GM12878 (cell line): ENCODE results near the gene GGCX. TPM values are rescaled to one million over a fixed set of nuclear protein-coding genes. Genes with fewer than 3 reads are reported as not detected.
A peak's percentile ranks its signal among the peaks of the same experiment; 100 is the strongest.

ENCODE experiments used
- ATAC-seq: fragments of 200-7000 bp; cut with Tn5 transposase; 3 replicates; pipeline ENCODE4 v1.9.1; 2020; ENCODE audit warnings: mild to moderate bottlenecking, moderate library complexity
- BruUV-seq: library from RNA; stranded (reverse); fragments of 400-500 nt; replicated peaks from 2 replicates; lab custom pipeline; 2021; lab: Mats Ljungman, UMichigan
- CTCF ChIA-PET: fragments of 300-600 bp; sonication (Branson Sonifier 250); formaldehyde crosslinking; extraction: SDS; loops from one replicate; lab custom pipeline; 2021; ENCODE audit warnings: inconsistent platforms; lab: Yijun Ruan, JAX
- POLR2A ChIA-PET: fragments of 350-600 bp; formaldehyde crosslinking; extraction: SDS; loops from one replicate; lab custom pipeline; 2021; ENCODE audit warnings: inconsistent platforms; lab: Charles Lee
- RAD21 ChIA-PET: fragments of 300-600 bp; sonication (Branson Sonifier 250); formaldehyde crosslinking; loops from one replicate; lab custom pipeline; 2023; ENCODE audit warnings: antibody characterized with exemption; ENCODE audit not compliant: unreplicated experiment; lab: Charles Lee
- SMC1A ChIA-PET: fragments of 300-600 bp; sonication (Branson Sonifier 250); formaldehyde crosslinking; loops from one replicate; lab custom pipeline; 2023; ENCODE audit not compliant: unreplicated experiment, uncharacterized antibody; lab: Charles Lee
- DNase-seq: peaks from one replicate; pipeline ENCODE4 v3.0.0-alpha.2; 2011; ENCODE audit warnings: low read depth, low spot score
- FAIRE-seq: peaks from 3 replicates; lab custom pipeline; 2011; peaks lifted over from hg19 to GRCh38; lab: Jason Lieb, UNC
- H2AFZ ChIP-seq: 2 replicates; pipeline ENCODE4 v1.6.0; 2011; ENCODE audit warnings: low read depth, low read length, control low read depth; ENCODE audit not compliant: control insufficient read depth
- H3K27ac ChIP-seq: 2 replicates; pipeline ENCODE4 v1.5.1; 2011; ENCODE audit warnings: control low read depth; ENCODE audit not compliant: control insufficient read depth, insufficient read depth
- H3K27me3 ChIP-seq, 2 experiments: replicated peaks in 1 of 2; 2 replicates each; pipeline versions ENCODE4 v1.6.0 to v1.6.1; 2011; ENCODE audit warnings: low read length in 1 of 2; ENCODE audit not compliant: control insufficient read depth in 2 of 2, insufficient read depth in 2 of 2
- H3K36me3 ChIP-seq, 2 experiments: 2 replicates each; pipeline ENCODE4 v1.5.1; 2011; ENCODE audit warnings: low read length in 1 of 2; ENCODE audit not compliant: control insufficient read depth in 2 of 2, insufficient read depth in 2 of 2
- H3K4me1 ChIP-seq: 2 replicates; pipeline ENCODE4 v1.6.1; 2011; ENCODE audit warnings: mild to moderate bottlenecking, low read length, moderate library complexity, mixed read lengths; ENCODE audit not compliant: control insufficient read depth, insufficient read depth
- H3K4me2 ChIP-seq: 2 replicates; pipeline ENCODE4 v1.6.0; 2011; ENCODE audit warnings: control low read depth; ENCODE audit not compliant: control insufficient read depth, insufficient read depth
- H3K4me3 ChIP-seq: fragments of 200-600 bp; sonication (generic); 2 replicates; pipeline ENCODE4 v1.5.1; 2016
- H3K79me2 ChIP-seq: 2 replicates; pipeline ENCODE4 v1.6.0; 2011; ENCODE audit warnings: low read length; ENCODE audit not compliant: control insufficient read depth, insufficient read depth
- H3K9ac ChIP-seq: 2 replicates; pipeline ENCODE4 v1.8.0; 2011; ENCODE audit warnings: low read length, control low read depth, mixed read lengths; ENCODE audit not compliant: control insufficient read depth, insufficient read depth
- H3K9me3 ChIP-seq: replicated peaks from 3 replicates; pipeline ENCODE4 v1.5.1; 2011; ENCODE audit warnings: mild to moderate bottlenecking, low read length; ENCODE audit not compliant: control insufficient read depth, insufficient read depth
- H4K20me1 ChIP-seq: 2 replicates; pipeline ENCODE4 v1.6.0; 2011; ENCODE audit not compliant: control insufficient read depth, insufficient read depth
- ASH2L ChIP-seq: fragments of 300-600, 200-600 bp; sonication (generic); IDR thresholded peaks from 2 replicates; pipeline ENCODE4 v1.6.1; 2017; ENCODE audit warnings: low read depth, mild to moderate bottlenecking, borderline replicate concordance
- CREB1 ChIP-seq: IDR thresholded peaks from 2 replicates; pipeline ENCODE4 v1.6.1; 2012; ENCODE audit warnings: low read depth, mild to moderate bottlenecking, inconsistent platforms
- CTCF ChIP-seq, 3 experiments: IDR thresholded peaks in 2 of 3; conservative IDR thresholded peaks in 1 of 3; 2 replicates each; pipeline ENCODE4 v1.5.1; 2011; ENCODE audit warnings: low read depth in 3 of 3, low read length in 3 of 3, mild to moderate bottlenecking in 3 of 3, control low read depth in 2 of 3, moderate library complexity in 2 of 3, inconsistent platforms in 1 of 3, mixed read lengths in 1 of 3; ENCODE audit not compliant: control insufficient read depth in 2 of 3, insufficient read depth in 1 of 3; ENCODE audit errors: extremely low read depth in 1 of 3
- FOS ChIP-seq: IDR thresholded peaks from 3 replicates; pipeline ENCODE4 v1.6.1; 2011; ENCODE audit warnings: borderline replicate concordance; ENCODE audit not compliant: insufficient read length; ENCODE audit errors: extremely low read depth
- FOXK2 ChIP-seq: fragments of 450-650 bp; IDR thresholded peaks from 2 replicates; pipeline ENCODE4 v1.6.1; 2017; ENCODE audit warnings: mild to moderate bottlenecking, moderate library complexity
- KAT2A ChIP-seq: conservative IDR thresholded peaks from 2 replicates; pipeline ENCODE4 v1.6.1; 2011; ENCODE audit warnings: low read depth, low read length; ENCODE audit not compliant: control insufficient read depth
- MTA2 ChIP-seq: fragments of 450-650 bp; IDR thresholded peaks from 2 replicates; pipeline ENCODE4 v1.6.1; 2016; ENCODE audit warnings: low read depth, mild to moderate bottlenecking, moderate library complexity
- NFYB ChIP-seq: IDR thresholded peaks from 2 replicates; pipeline ENCODE4 v1.6.1; 2011; ENCODE audit warnings: low read depth, mild to moderate bottlenecking, low read length, improper control_type of control experiment, moderate library complexity; ENCODE audit not compliant: insufficient read depth
- NR2C2 ChIP-seq: IDR thresholded peaks from 2 replicates; pipeline ENCODE4 v1.6.1; 2011; ENCODE audit warnings: borderline replicate concordance, low read depth; ENCODE audit not compliant: control insufficient read depth, insufficient read length
- PAX5 ChIP-seq: IDR thresholded peaks from 2 replicates; pipeline ENCODE4 v1.6.1; 2011; ENCODE audit warnings: low read depth, low read length, borderline replicate concordance
- SKIL ChIP-seq: fragments of 450-650 bp; IDR thresholded peaks from 2 replicates; pipeline ENCODE4 v1.6.1; 2017; ENCODE audit warnings: mild to moderate bottlenecking, low read depth, inconsistent platforms; ENCODE audit not compliant: poor library complexity, severe bottlenecking
- SPI1 ChIP-seq: IDR thresholded peaks from 2 replicates; pipeline ENCODE4 v1.6.1; 2011; ENCODE audit warnings: low read depth, mild to moderate bottlenecking, low read length, moderate library complexity, borderline replicate concordance; ENCODE audit not compliant: insufficient read depth
- SREBF1 ChIP-seq: IDR thresholded peaks from 2 replicates; pipeline ENCODE4 v1.6.1; 2012; ENCODE audit warnings: mild to moderate bottlenecking, low read length
- TBL1XR1 ChIP-seq: IDR thresholded peaks from 2 replicates; pipeline ENCODE4 v1.6.1; 2012; ENCODE audit warnings: low read depth, low read length, improper control_type of control experiment
- WGBS: methylation state at CpG from one replicate; pipeline ENCODE4 v1.1.6; 2016; ENCODE audit warnings: low lambda C conversion rate; ENCODE audit not compliant: insufficient replicate concordance, insufficient coverage; ENCODE audit errors: missing lambda C conversion rate; 5-methylcytosine and 5-hydroxymethylcytosine counted together
- in situ Hi-C: fragments of 300-500 bp; cut with MboI; formaldehyde crosslinking; loops from 9 replicates; pipeline ENCODE4 v1.14.3; 2018; ENCODE audit warnings: mixed read lengths
- intact Hi-C: fragments of 100-400 bp; cut with micrococcal nuclease; formaldehyde crosslinking; loops from one replicate; pipeline ENCODE4 v1.14.2; 2022; ENCODE audit not compliant: unreplicated experiment
- polyA plus RNA-seq, 11 experiments: library from polyadenylated mRNA; depleted of rRNA in 4 of 11; unstranded in 6 of 11; stranded (reverse) in 5 of 11; fragments of >200 nt; fragmentation: Nextera tagmentation in 4 of 11; fragmentation: Illumina TruSeq in 1 of 11; extraction: Ambion mirVana in 4 of 11; extraction: Trizol in 1 of 11; gene quantifications; 1 replicate in 1 of 11; 2 replicates in 10 of 11; pipeline versions ENCODE4 v1.2.1 to v1.2.3, GENCODE V29; 2011 to 2016; ENCODE audit warnings: inconsistent platforms in 2 of 11, missing spikeins in 2 of 11, low read depth in 1 of 11
- total RNA-seq, 4 experiments: library from RNA; depleted of rRNA in 3 of 4; stranded (reverse); fragments of >200 nt in 3 of 4; fragmentation: Illumina TruSeq in 1 of 4; extraction: Trizol in 1 of 4; gene quantifications; 2 replicates each; pipeline versions ENCODE4 v1.2.1 to v1.2.3, GENCODE V29; 2013 to 2021
- TF ChIP-seq, protein P1 (sequence below): fragments of 450-650 bp; IDR thresholded peaks from 2 replicates; pipeline ENCODE4 v1.6.1; 2017; ENCODE audit warnings: borderline replicate concordance

GGCX gene
- total and polyA plus RNA-seq, 10 of the 15 experiments (the other 5 are each of a cell fraction or from before 2014, with no cell fraction given), result 18.1 to 52.7 (median 25.0) TPM

DNA sequence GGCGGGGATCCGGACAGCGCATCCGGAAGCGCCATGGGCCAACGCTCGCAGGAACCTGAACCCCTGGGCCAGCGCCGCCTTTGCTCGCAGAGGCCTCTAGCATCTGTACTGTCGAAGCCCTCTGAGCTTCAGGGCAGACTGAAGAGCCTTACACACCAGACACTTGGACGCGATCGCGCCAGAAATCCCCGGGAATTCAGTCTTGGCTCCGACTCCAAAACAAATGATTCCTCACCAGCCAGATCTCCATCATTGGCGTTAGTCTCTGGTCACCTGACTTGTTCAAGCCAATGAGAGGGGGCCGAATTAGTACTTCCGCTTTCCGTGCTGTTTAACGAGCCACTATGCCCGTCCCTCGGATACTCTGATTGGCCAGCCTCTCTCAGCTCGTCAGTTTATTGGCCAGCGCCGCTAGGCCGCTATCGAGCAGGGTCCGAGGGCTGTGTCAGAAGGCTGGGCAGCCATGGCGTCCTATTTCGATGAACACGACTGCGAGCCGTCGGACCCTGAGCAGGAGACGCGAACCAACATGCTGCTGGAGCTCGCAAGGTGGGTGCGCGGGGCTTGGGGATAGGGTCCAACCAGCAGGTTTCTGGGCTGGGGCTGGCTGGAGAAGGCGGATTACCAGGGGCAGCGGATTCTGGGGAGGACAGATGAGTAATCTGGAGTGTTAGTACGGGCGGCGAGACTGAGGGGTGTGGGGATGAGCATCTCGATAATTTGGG lies 34.2 kb upstream of the GGCX start, which contains the start of gene RNF181 (continued):
- TF ChIP-seq CTCF (IDR thresholded peaks at IDR 0.05 in 2 of 3, conservative IDR thresholded peaks at IDR 0.05 in 1 of 3; ENCODE audit: control insufficient read depth in 2 of 3, extremely low read depth in 1 of 3, insufficient read depth in 1 of 3, low read depth in 3 of 3, low read length in 3 of 3), result no peak
- peak; percentile 61; the same call in 1 of the 2 replicates for TF ChIP-seq SPI1
- no peak for TF ChIP-seq MTA2

GRCh38 chr2:85594715-85595300 lies 33.5 kb upstream of the GGCX start:
- H4K20me1 ChIP-seq, result no peaks in the 10 kb centered on the region
- ATAC-seq (no peak), FAIRE-seq (no peak), DNase-seq (no peak)
- H3K9ac ChIP-seq, result peak overlapping the region; percentile 95
- intact Hi-C loops (no loop called here), in situ Hi-C loops (no loop called here)
- H3K4me2 ChIP-seq, result peak overlapping the region; percentile 86
- H3K4me1 ChIP-seq, result peaks cover 9% of the 10 kb centered on the region
- peak overlapping the region; percentile 89 for H3K27ac ChIP-seq
- H3K9me3 ChIP-seq, result no peaks in the 10 kb centered on the region
- H3K79me2 ChIP-seq, result peaks cover 28% of the 10 kb centered on the region
- ChIA-PET SMC1A (interaction anchor here (0.7 to 3.2 kb wide), 11 partner anchors 8 to 175 kb away, joined by 3 to 20 read pairs (median 6); partner anchors contain the start of genes C2orf68, GGCX, MAT2A and SH2D6), RAD21 (interaction anchor here (1.0 to 2.2 kb wide), 8 partner anchors 10 to 205 kb away, joined by 3 to 9 read pairs (median 6); partner anchors contain the start of genes MAT2A, SH2D6 and VAMP8), CTCF (interaction anchor here (0.6 to 1.7 kb wide), 9 partner anchors 9 to 599 kb away, joined by 3 to 7 read pairs (median 5); no protein-coding TSS in a partner anchor), POLR2A (interaction anchor here (0.6 to 3.8 kb wide), 18 partner anchors 8 to 241 kb away, joined by 3 to 57 read pairs (median 4); partner anchors contain the start of genes C2orf68, ELMOD3, GGCX and MAT2A)
- H2AFZ ChIP-seq, result peak overlapping the region; percentile 82
- BruUV-seq, result TSS peak; percentile 99
- peaks cover 0 to 14% of the 10 kb centered on the region in 2 experiments; a peak in 3 of 4 replicates for H3K36me3 ChIP-seq
- peak overlapping the region; percentile 97 for H3K4me3 ChIP-seq
- WGBS, result 17% methylated on average over 13 of the region's 13 CpGs
- no peaks in the 10 kb centered on the region for H3K27me3 ChIP-seq
- no peak for TF ChIP-seq SKIL
- TF ChIP-seq KAT2A, result no peak
- TF ChIP-seq CREB1, result no peak
- no peak for TF ChIP-seq PAX5
- TF ChIP-seq FOXK2, result no peak
- no peak for TF ChIP-seq NFYB
- no peak for TF ChIP-seq TBL1XR1
- TF ChIP-seq NR2C2, result no peak
- no peak for TF ChIP-seq FOS
- TF ChIP-seq, protein P1, sequence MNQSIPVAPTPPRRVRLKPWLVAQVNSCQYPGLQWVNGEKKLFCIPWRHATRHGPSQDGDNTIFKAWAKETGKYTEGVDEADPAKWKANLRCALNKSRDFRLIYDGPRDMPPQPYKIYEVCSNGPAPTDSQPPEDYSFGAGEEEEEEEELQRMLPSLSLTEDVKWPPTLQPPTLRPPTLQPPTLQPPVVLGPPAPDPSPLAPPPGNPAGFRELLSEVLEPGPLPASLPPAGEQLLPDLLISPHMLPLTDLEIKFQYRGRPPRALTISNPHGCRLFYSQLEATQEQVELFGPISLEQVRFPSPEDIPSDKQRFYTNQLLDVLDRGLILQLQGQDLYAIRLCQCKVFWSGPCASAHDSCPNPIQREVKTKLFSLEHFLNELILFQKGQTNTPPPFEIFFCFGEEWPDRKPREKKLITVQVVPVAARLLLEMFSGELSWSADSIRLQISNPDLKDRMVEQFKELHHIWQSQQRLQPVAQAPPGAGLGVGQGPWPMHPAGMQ, result no peak
- TF ChIP-seq ASH2L, result no peak
- no peak for TF ChIP-seq SREBF1
